C4-2B (cell line): ENCODE measurements around the gene PNCK.

Experiments
- ZFX ChIP-seq: fragments of 450-650 bp; IDR thresholded peaks from 2 replicates; pipeline ENCODE4 v1.6.1; 2017
- TF ChIP-seq, protein P1 (sequence below): fragments of 450-650 bp; conservative IDR thresholded peaks from 2 replicates; pipeline ENCODE4 v1.5.1; 2017; ENCODE audit warnings: mild to moderate bottlenecking

- TF ChIP-seq, protein P1, sequence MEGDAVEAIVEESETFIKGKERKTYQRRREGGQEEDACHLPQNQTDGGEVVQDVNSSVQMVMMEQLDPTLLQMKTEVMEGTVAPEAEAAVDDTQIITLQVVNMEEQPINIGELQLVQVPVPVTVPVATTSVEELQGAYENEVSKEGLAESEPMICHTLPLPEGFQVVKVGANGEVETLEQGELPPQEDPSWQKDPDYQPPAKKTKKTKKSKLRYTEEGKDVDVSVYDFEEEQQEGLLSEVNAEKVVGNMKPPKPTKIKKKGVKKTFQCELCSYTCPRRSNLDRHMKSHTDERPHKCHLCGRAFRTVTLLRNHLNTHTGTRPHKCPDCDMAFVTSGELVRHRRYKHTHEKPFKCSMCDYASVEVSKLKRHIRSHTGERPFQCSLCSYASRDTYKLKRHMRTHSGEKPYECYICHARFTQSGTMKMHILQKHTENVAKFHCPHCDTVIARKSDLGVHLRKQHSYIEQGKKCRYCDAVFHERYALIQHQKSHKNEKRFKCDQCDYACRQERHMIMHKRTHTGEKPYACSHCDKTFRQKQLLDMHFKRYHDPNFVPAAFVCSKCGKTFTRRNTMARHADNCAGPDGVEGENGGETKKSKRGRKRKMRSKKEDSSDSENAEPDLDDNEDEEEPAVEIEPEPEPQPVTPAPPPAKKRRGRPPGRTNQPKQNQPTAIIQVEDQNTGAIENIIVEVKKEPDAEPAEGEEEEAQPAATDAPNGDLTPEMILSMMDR = no peak
- TF ChIP-seq ZFX = no peak
Observed at GRCh38 chrX:153639177-153640044, 34.2 kb downstream of the PNCK start.
